Neural progenitor cell (in vitro differentiated cells): Measurements from ENCODE around the gene PCSK6. TPM values are rescaled to one million over a fixed set of nuclear protein-coding genes. Genes with fewer than 3 reads are reported as not detected.

Experiments
- DNase-seq: peaks from one replicate; pipeline ENCODE4 v3.0.0-alpha.2; 2016; ENCODE audit warnings: low spot score
- H2AFZ ChIP-seq: fragments of 200-600 bp; sonication (generic); replicated peaks from 2 replicates; pipeline ENCODE4 v1.6.1; 2016; ENCODE audit warnings: antibody characterized with exemption
- H3F3A ChIP-seq: fragments of 200-600 bp; sonication (generic); 2 replicates; pipeline ENCODE4 v1.6.1; 2016; ENCODE audit warnings: antibody characterized with exemption, low read depth
- H3K27ac ChIP-seq: fragments of 200-600 bp; sonication (generic); 2 replicates; pipeline ENCODE4 v1.5.1; 2016; ENCODE audit warnings: mild to moderate bottlenecking
- H3K27me3 ChIP-seq: fragments of 200-600 bp; sonication (generic); 2 replicates; pipeline ENCODE4 v1.6.1; 2016; ENCODE audit warnings: mild to moderate bottlenecking, moderate library complexity
- H3K36me3 ChIP-seq: fragments of 200-600 bp; sonication (generic); 2 replicates; pipeline ENCODE4 v1.5.1; 2016
- H3K4me1 ChIP-seq: fragments of 200-600 bp; sonication (generic); 2 replicates; pipeline ENCODE4 v1.6.1; 2016; ENCODE audit warnings: mixed run types
- H3K4me2 ChIP-seq: fragments of 200-600 bp; sonication (generic); 2 replicates; pipeline ENCODE4 v1.6.1; 2016
- H3K4me3 ChIP-seq: fragments of 200-600 bp; sonication (generic); 2 replicates; pipeline ENCODE4 v1.5.1; 2016
- H3K79me2 ChIP-seq: fragments of 200-600 bp; sonication (generic); 2 replicates; pipeline ENCODE4 v1.6.1; 2016; ENCODE audit warnings: low read depth
- H3K9ac ChIP-seq: fragments of 200-600 bp; sonication (generic); 2 replicates; pipeline ENCODE4 v1.6.1; 2016
- H3K9me3 ChIP-seq: fragments of 200-600 bp; sonication (generic); 2 replicates; pipeline ENCODE4 v1.5.1; 2016; ENCODE audit warnings: low read depth
- H4K20me1 ChIP-seq: fragments of 200-600 bp; sonication (generic); 2 replicates; pipeline ENCODE4 v1.6.1; 2016; ENCODE audit warnings: low read depth
- H3K27ac Mint-ChIP-seq: 3 replicates; pipeline ENCODE4 v1.8.0; 2021; ENCODE audit warnings: mixed read lengths
- H3K27me3 Mint-ChIP-seq: 2 replicates; pipeline ENCODE4 v1.8.0; 2022; ENCODE audit warnings: low read depth, mild to moderate bottlenecking, inconsistent platforms, moderate library complexity, mixed read lengths; ENCODE audit not compliant: insufficient read depth
- H3K36me3 Mint-ChIP-seq: 3 replicates; pipeline ENCODE4 v1.8.0; 2021; ENCODE audit warnings: mixed read lengths
- H3K4me1 Mint-ChIP-seq: 3 replicates; pipeline ENCODE4 v1.8.0; 2021; ENCODE audit warnings: mixed read lengths
- H3K4me3 Mint-ChIP-seq: 3 replicates; pipeline ENCODE4 v1.8.0; 2021; ENCODE audit warnings: mild to moderate bottlenecking, moderate library complexity, mixed read lengths
- H3K9me3 Mint-ChIP-seq: 3 replicates; pipeline ENCODE4 v1.8.0; 2020; ENCODE audit warnings: mixed read lengths
- CTCF ChIP-seq: fragments of 200-600 bp; sonication (generic); IDR thresholded peaks from 2 replicates; pipeline ENCODE4 v1.5.1; 2017; ENCODE audit warnings: antibody characterized with exemption, mild to moderate bottlenecking
- EZH2 ChIP-seq: fragments of 200-600 bp; sonication (generic); IDR thresholded peaks from 2 replicates; pipeline ENCODE4 v1.6.1; 2017; ENCODE audit warnings: antibody characterized with exemption, mild to moderate bottlenecking, moderate library complexity
- EZH2phosphoT487 ChIP-seq: fragments of 200-600 bp; sonication (generic); IDR thresholded peaks from 2 replicates; pipeline ENCODE4 v1.6.1; 2017; ENCODE audit warnings: antibody characterized with exemption
- total RNA-seq: library from RNA; depleted of rRNA; stranded (reverse); fragments of >200 nt; gene quantifications from 2 replicates; pipeline ENCODE4 v1.2.3, GENCODE V29; 2015; ENCODE audit warnings: low replicate concordance

The PCSK6 gene
- total RNA-seq, 1 donor from 2014 or later: 1.9 TPM

- H3K4me1 Mint-ChIP-seq: peaks cover 8% of the 10 kb centered on the region
- Histone ChIP-seq H3K4me3 (no peak overlapping the region), H3F3A (no peaks in the 10 kb centered on the region), H3K79me2 (no peaks in the 10 kb centered on the region), H3K9me3 (no peaks in the 10 kb centered on the region), H4K20me1 (no peaks in the 10 kb centered on the region), H3K27ac (no peak overlapping the region), H3K27me3 (no peaks in the 10 kb centered on the region), H3K4me2 (no peak overlapping the region), H2AFZ (no peak overlapping the region), H3K9ac (no peak overlapping the region), H3K36me3 (no peaks in the 10 kb centered on the region), H3K4me1 (peaks cover 4% of the 10 kb centered on the region)
- H3K4me3 Mint-ChIP-seq: no peak overlapping the region
- no peak for DNase-seq
- H3K36me3 Mint-ChIP-seq: peaks cover 1% of the 10 kb centered on the region
- TF ChIP-seq EZH2phosphoT487 (no peak), CTCF (no peak), EZH2 (no peak)
- H3K27ac Mint-ChIP-seq: no peak overlapping the region
- H3K9me3 Mint-ChIP-seq: no peaks in the 10 kb centered on the region
- peaks cover 6% of the 10 kb centered on the region for H3K27me3 Mint-ChIP-seq
Measured at GRCh38 chr15:101394654-101395053, 94.9 kb downstream of the PCSK6 start.

GRCh38 chr15:101394056-101394630, 95.4 kb downstream of the PCSK6 start:
- H3K4me1 ChIP-seq: peaks cover 4% of the 10 kb centered on the region
- Mint-ChIP-seq H3K27me3 (peaks cover 5% of the 10 kb centered on the region), H3K4me3 (no peak overlapping the region), H3K4me1 (peaks cover 8% of the 10 kb centered on the region), H3K27ac (no peak overlapping the region), H3K9me3 (no peaks in the 10 kb centered on the region), H3K36me3 (peaks cover 1% of the 10 kb centered on the region)
- no peaks in the 10 kb centered on the region for H3F3A ChIP-seq
- no peak overlapping the region for H3K27ac ChIP-seq
- H3K4me2 ChIP-seq: no peak overlapping the region
- H2AFZ ChIP-seq: no peak overlapping the region
- no peak for DNase-seq
- H3K4me3 ChIP-seq: no peak overlapping the region
- no peaks in the 10 kb centered on the region for H3K79me2 ChIP-seq
- H3K36me3 ChIP-seq: no peaks in the 10 kb centered on the region
- TF ChIP-seq EZH2phosphoT487: no peak
- no peak for TF ChIP-seq CTCF
- no peak for TF ChIP-seq EZH2
- no peak overlapping the region for H3K9ac ChIP-seq
- H3K9me3 ChIP-seq: no peaks in the 10 kb centered on the region
- no peaks in the 10 kb centered on the region for H3K27me3 ChIP-seq
- no peaks in the 10 kb centered on the region for H4K20me1 ChIP-seq

- H3K9me3 ChIP-seq: no peaks in the 10 kb centered on the region
- no peak overlapping the region for H3K27ac Mint-ChIP-seq
- H3K9ac ChIP-seq: no peak overlapping the region
- no peaks in the 10 kb centered on the region for H3K36me3 ChIP-seq
- H2AFZ ChIP-seq: no peak overlapping the region
- peaks cover 5% of the 10 kb centered on the region for H3K27me3 Mint-ChIP-seq
- H3K79me2 ChIP-seq: no peaks in the 10 kb centered on the region
- no peaks in the 10 kb centered on the region for H4K20me1 ChIP-seq
- no peak overlapping the region for H3K4me3 Mint-ChIP-seq
- DNase-seq: no peak
- no peak overlapping the region for H3K4me2 ChIP-seq
- no peaks in the 10 kb centered on the region for H3K27me3 ChIP-seq
- H3K4me3 ChIP-seq: no peak overlapping the region
- no peak overlapping the region for H3K27ac ChIP-seq
- H3K4me1 Mint-ChIP-seq: peaks cover 8% of the 10 kb centered on the region
- no peaks in the 10 kb centered on the region for H3F3A ChIP-seq
- TF ChIP-seq CTCF: no peak
- no peak for TF ChIP-seq EZH2phosphoT487
- no peak for TF ChIP-seq EZH2
- peaks cover 1% of the 10 kb centered on the region for H3K36me3 Mint-ChIP-seq
- peaks cover 4% of the 10 kb centered on the region for H3K4me1 ChIP-seq
- no peaks in the 10 kb centered on the region for H3K9me3 Mint-ChIP-seq
Measured at GRCh38 chr15:101393172-101393571, 96.3 kb downstream of the PCSK6 start.
